ENCODE results near the gene PHKG2. TPM values are rescaled to one million over a fixed set of nuclear protein-coding genes. Genes with fewer than 3 reads are reported as not detected.

The PHKG2 gene
- total RNA-seq, 4 donors from 2014 or later: 38.9 to 94.1 (median 57.7) TPM

- TF ChIP-seq POLR2A (IDR thresholded peaks at IDR 0.05): no peak
- no peak for TF ChIP-seq CTCF (IDR thresholded peaks at IDR 0.05)
- H3K4me3 ChIP-seq: no peak overlapping the region
- H3K36me3 ChIP-seq: no peaks in the 10 kb centered on the region
- no peaks in the 10 kb centered on the region for H3K27me3 ChIP-seq
- DNase-seq: no peak
- H3K27ac ChIP-seq: no peak overlapping the region
- H3K4me1 ChIP-seq: no peaks in the 10 kb centered on the region
- H3K9me3 ChIP-seq: no peaks in the 10 kb centered on the region
Measured at GRCh38 chr16:30797670-30798309, 49.6 kb downstream of the PHKG2 start.

Small RNA genes within 50 kb of the gene (small RNA-seq; reads per million reads assigned to genes)
- 0 reads per million in 2 donors for gene RNU6-1043P
- gene SNORA30: 0.64 to 1.2 reads per million in 2 donors

Other genes starting within 250 kb of the PHKG2 start
- gene ZNF768, start 221.9 kb upstream of the PHKG2 start, total RNA-seq: 10 to 100 TPM; 19.8 to 64.8 (median 54.1) TPM
- 10 to 100 TPM; 12.4 to 22.8 (median 19.1) TPM for gene ZNF747, start 213.6 kb upstream of the PHKG2 start, total RNA-seq
- gene ZNF764, start 190.1 kb upstream of the PHKG2 start, total RNA-seq: 10 to 100 TPM in 3 of 4 donors, 1 to 10 TPM in 1; 5.8 to 22.5 (median 19.8) TPM
- gene ZNF688, start 176.7 kb upstream of the PHKG2 start, total RNA-seq: 10 to 100 TPM; 38.6 to 53.3 (median 41.1) TPM
- 10 to 100 TPM; 13.7 to 55.0 (median 29.3) TPM for gene ZNF785, start 162.7 kb upstream of the PHKG2 start, total RNA-seq
- gene ZNF689, start 138.0 kb upstream of the PHKG2 start, total RNA-seq: 10 to 100 TPM in 2 of 4 donors, 1 to 10 TPM in 2; 7.5 to 12.5 (median 9.9) TPM
- 100 to 1,000 TPM in 1 of 4 donors, 10 to 100 TPM in 3; 45.5 to 107 (median 65.0) TPM for gene PRR14, start 97.5 kb upstream of the PHKG2 start, total RNA-seq
- 100 to 1,000 TPM in 1 of 4 donors, 10 to 100 TPM in 3; 51.2 to 167 (median 72.2) TPM for gene FBRS, start 90.0 kb upstream of the PHKG2 start, total RNA-seq
- 100 to 1,000 TPM in 1 of 4 donors, 10 to 100 TPM in 3; 50.4 to 109 (median 81.8) TPM for gene SRCAP, start 49.3 kb upstream of the PHKG2 start, total RNA-seq
- gene CFAP119, start 13.6 kb downstream of the PHKG2 start, total RNA-seq: 10 to 100 TPM in 1 of 4 donors, 1 to 10 TPM in 3; 2.9 to 17.3 (median 4.2) TPM
- 100 to 1,000 TPM in 1 of 4 donors, 10 to 100 TPM in 3; 45.0 to 115 (median 73.0) TPM for gene RNF40, start 13.9 kb downstream of the PHKG2 start, total RNA-seq
- gene ZNF629, start 38.8 kb downstream of the PHKG2 start, total RNA-seq: 10 to 100 TPM; 10.9 to 28.7 (median 19.0) TPM
- gene BCL7C, start 145.7 kb downstream of the PHKG2 start, total RNA-seq: 10 to 100 TPM; 12.1 to 23.9 (median 17.8) TPM
- 1 to 10 TPM in 1 of 4 donors, not detected in 3; 1.2 TPM for gene CTF1, start 148.2 kb downstream of the PHKG2 start, total RNA-seq
- 10 to 100 TPM; 25.0 to 51.2 (median 47.9) TPM for gene FBXL19, start 175.1 kb downstream of the PHKG2 start, total RNA-seq
- 10 to 100 TPM; 10.7 to 25.0 (median 20.3) TPM for gene ORAI3, start 200.6 kb downstream of the PHKG2 start, total RNA-seq
- gene SETD1A, start 209.3 kb downstream of the PHKG2 start, total RNA-seq: 10 to 100 TPM in 3 of 4 donors, 1 to 10 TPM in 1; 10.0 to 22.0 (median 16.5) TPM
- 10 to 100 TPM; 38.8 to 59.1 (median 52.2) TPM for gene HSD3B7, start 236.8 kb downstream of the PHKG2 start, total RNA-seq

Data from Peyer's patch (tissue), 4 donors.